HepG2 (cell line): ENCODE results near the gene WDR62. TPM values are rescaled to one million over a fixed set of nuclear protein-coding genes. Genes with fewer than 3 reads are reported as not detected.

Source experiments
- ATAC-seq: fragments of 200-7000 bp; cut with Tn5 transposase; 3 replicates; pipeline ENCODE4 v1.9.1; 2020; ENCODE audit warnings: mild to moderate bottlenecking, moderate library complexity
- BruUV-seq: library from RNA; stranded (reverse); fragments of 400-500 nt; replicated peaks from 2 replicates; lab custom pipeline; 2021; lab: Mats Ljungman, UMichigan
- CTCF ChIA-PET: fragments of 300-600 bp; formaldehyde crosslinking; extraction: SDS; loops from one replicate; lab custom pipeline; 2021; ENCODE audit warnings: low total read pairs, inconsistent platforms, low intra/inter-chr PET ratio; lab: Yijun Ruan, JAX
- POLR2A ChIA-PET: fragments of 350-600 bp; sonication (Branson Sonifier 250); formaldehyde crosslinking; loops from one replicate; lab custom pipeline; 2020; ENCODE audit warnings: antibody characterized with exemption, inconsistent platforms; lab: Yijun Ruan, JAX
- DNase-seq: peaks from one replicate; pipeline ENCODE4 v3.0.0-alpha.2; 2015; ENCODE audit warnings: low spot score
- FAIRE-seq: peaks from 3 replicates; lab custom pipeline; 2011; peaks lifted over from hg19 to GRCh38; lab: Jason Lieb, UNC
- H2AFZ ChIP-seq: one replicate; pipeline ENCODE4 v1.6.1; 2011; ENCODE audit warnings: low read length, inconsistent platforms
- H3K27ac ChIP-seq: fragments of 300-600 bp; 3 replicates; pipeline ENCODE4 v1.8.0; 2011; ENCODE audit warnings: mixed run types, mild to moderate bottlenecking, mixed read lengths, low read length, inconsistent platforms; ENCODE audit not compliant: insufficient read depth; ENCODE audit errors: extremely low read length
- H3K27me3 ChIP-seq, 2 experiments: fragments of 200-600 bp in 1 of 2; 2 replicates in 1 of 2; 3 replicates in 1 of 2; pipeline versions ENCODE4 v1.6.0 to v1.8.0; 2011; ENCODE audit warnings: low read length in 2 of 2, mild to moderate bottlenecking in 2 of 2, moderate library complexity in 2 of 2, inconsistent platforms in 1 of 2; ENCODE audit not compliant: insufficient read depth in 2 of 2, control insufficient read depth in 1 of 2
- H3K36me3 ChIP-seq, 2 experiments: fragments of 200-600 bp in 1 of 2; replicated peaks in 1 of 2; 2 replicates in 1 of 2; 3 replicates in 1 of 2; pipeline versions ENCODE4 v1.5.1 to v1.8.0; 2011; ENCODE audit warnings: low read length in 2 of 2, inconsistent platforms in 1 of 2; ENCODE audit not compliant: insufficient read depth in 2 of 2, control insufficient read depth in 1 of 2
- H3K4me1 ChIP-seq: 2 replicates; pipeline ENCODE4 v1.5.1; 2012; ENCODE audit warnings: low read length, inconsistent platforms; ENCODE audit not compliant: insufficient read depth
- H3K4me2 ChIP-seq: 2 replicates; pipeline ENCODE4 v1.6.0; 2011; ENCODE audit warnings: low read depth, low read length, inconsistent platforms
- H3K4me3 ChIP-seq, 3 experiments: fragments of 200-600 bp in 1 of 3; sonication (generic), shearing (Covaris generic) in 1 of 3; replicated peaks in 1 of 3; 2 replicates each; pipeline ENCODE4 v1.5.1; 2011 to 2016; ENCODE audit warnings: low read length in 3 of 3, inconsistent platforms in 2 of 3, low read depth in 2 of 3, mild to moderate bottlenecking in 2 of 3, control low read depth in 1 of 3, mixed read lengths in 1 of 3; ENCODE audit not compliant: insufficient read depth in 1 of 3
- H3K79me2 ChIP-seq: one replicate; pipeline ENCODE4 v1.6.1; 2011; ENCODE audit warnings: low read length, inconsistent platforms; ENCODE audit not compliant: insufficient read depth
- H3K9ac ChIP-seq: 2 replicates; pipeline ENCODE4 v1.6.0; 2011; ENCODE audit warnings: mild to moderate bottlenecking, low read depth, low read length, inconsistent platforms; ENCODE audit not compliant: insufficient read depth
- H3K9me3 ChIP-seq: 2 replicates; pipeline ENCODE4 v1.5.1; 2012; ENCODE audit warnings: mild to moderate bottlenecking, low read length
- H4K20me1 ChIP-seq: 2 replicates; pipeline ENCODE4 v1.6.0; 2011; ENCODE audit warnings: inconsistent platforms, mild to moderate bottlenecking, low read length, moderate library complexity; ENCODE audit not compliant: insufficient read depth
- GABPB1 ChIP-seq: IDR thresholded peaks from 2 replicates; pipeline ENCODE4 v1.6.1; 2016; ENCODE audit warnings: mild to moderate bottlenecking, missing genetic modification reagents, moderate library complexity, missing compliant biosample characterization
- ZNF142 ChIP-seq: sonication (generic); formaldehyde crosslinking; IDR thresholded peaks from 2 replicates; pipeline ENCODE4 v1.4.0; 2020; ENCODE audit warnings: missing genetic modification reagents
- ZNF235 ChIP-seq: sonication (generic); formaldehyde crosslinking; IDR thresholded peaks from 2 replicates; pipeline ENCODE4 v1.8.1; 2023; ENCODE audit warnings: mild to moderate bottlenecking, missing genetic modification reagents, borderline replicate concordance
- ZNF264 ChIP-seq: sonication (generic); formaldehyde crosslinking; IDR thresholded peaks from 2 replicates; pipeline ENCODE4 v1.4.0; 2020; ENCODE audit warnings: missing genetic modification reagents
- ZNF510 ChIP-seq: sonication (generic); formaldehyde crosslinking; IDR thresholded peaks from 2 replicates; pipeline ENCODE4 v1.4.0; 2020; ENCODE audit warnings: low read depth, mild to moderate bottlenecking, missing genetic modification reagents
- ZNF883 ChIP-seq: sonication (generic); formaldehyde crosslinking; IDR thresholded peaks from 2 replicates; pipeline ENCODE4 v1.5.1; 2020; ENCODE audit warnings: mild to moderate bottlenecking, missing genetic modification reagents; ENCODE audit errors: not compliant biosample characterization
- WGBS: methylation state at CpG from one replicate; pipeline ENCODE4 v1.1.6; 2017; ENCODE audit warnings: low lambda C conversion rate; 5-methylcytosine and 5-hydroxymethylcytosine counted together
- in situ Hi-C: cut with HindIII; loops from 2 replicates; pipeline ENCODE4 v1.10.0; 2017; ENCODE audit warnings: low pct_unique_long_range_greater_than_20kb; ENCODE audit not compliant: extremely low pct_ligation_motif_present
- intact Hi-C: fragments of 100-400 bp; cut with micrococcal nuclease; formaldehyde crosslinking; loops from one replicate; pipeline ENCODE4 v1.10.0; 2022; ENCODE audit not compliant: unreplicated experiment
- polyA plus RNA-seq, 8 experiments: library from polyadenylated mRNA; depleted of rRNA in 3 of 8; stranded (reverse) in 7 of 8; unstranded in 1 of 8; fragments of >200 nt; fragmentation: Illumina TruSeq in 4 of 8; extraction: Trizol in 4 of 8; gene quantifications; 2 replicates each; pipeline versions ENCODE4 v1.2.1 to v1.2.3, GENCODE V29; 2011 to 2016; ENCODE audit warnings: low read depth in 4 of 8, missing spikeins in 1 of 8, mixed read lengths in 1 of 8; ENCODE audit not compliant: insufficient read depth in 1 of 8
- total RNA-seq, 5 experiments: library from RNA; depleted of rRNA; stranded (reverse); fragments of >200 nt; fragmentation: Illumina TruSeq; extraction: Trizol; gene quantifications; 2 replicates each; pipeline ENCODE4 v1.2.3, GENCODE V29; 2016; ENCODE audit warnings: low read depth in 1 of 5

WDR62 gene
- total and polyA plus RNA-seq, 2 of the 13 experiments (the other 11 are each of a cell fraction or from before 2014, with no cell fraction given), result 5.8 to 12.5 TPM

- TF ChIP-seq ZNF142 (CRISPR knock-in tag) (no peak), GABPB1 (CRISPR knock-in tag) (no peak), ZNF235 (no peak), ZNF883 (CRISPR knock-in tag) (no peak), ZNF510 (no peak), ZNF264 (CRISPR knock-in tag) (no peak)
- Histone ChIP-seq H3K36me3 (peaks cover 11 to 29% of the 10 kb centered on the region in 2 experiments; a peak in 4 of 5 replicates), H2AFZ (no peak overlapping the region), H3K9ac (no peak overlapping the region), H4K20me1 (no peaks in the 10 kb centered on the region), H3K27me3 (no peaks in the 10 kb centered on the region), H3K27ac (no peak overlapping the region), H3K9me3 (no peaks in the 10 kb centered on the region), H3K4me2 (no peak overlapping the region), H3K4me3 (no peak overlapping the region), H3K4me1 (peaks cover 5% of the 10 kb centered on the region), H3K79me2 (peaks cover 1% of the 10 kb centered on the region)
- no TSS peak for BruUV-seq
- DNase-seq (no peak), ATAC-seq (no peak), FAIRE-seq (no peak)
- CTCF ChIA-PET, result no interaction called here
- in situ Hi-C loops, result no loop called here
- WGBS, result 94% methylated on average over 3 of the region's 3 CpGs
- intact Hi-C loops, result no loop called here
- POLR2A ChIA-PET, result no interaction called here
Observed at GRCh38 chr19:36108684-36109083, 54.0 kb downstream of the WDR62 start.
